Activated CD8-positive, alpha-beta memory T cell treated with anti-CD3 and anti-CD28 coated beads, Interleukin-2, amount 50 U/mL, for 1 hour (primary cell): ENCODE results near the gene ARID1B.
"Not testable (repeated sequence)": the region's sequence is repeated elsewhere in the genome, so short reads cannot be mapped to it uniquely, and the experiment has no call there.

Experiments
- DNase-seq: peaks from one replicate; pipeline ENCODE4 v3.0.0-alpha.2; 2020; ENCODE audit errors: extremely low read depth

ARID1B gene

GRCh38 chr6:157128235-157128775 lies 351.1 kb downstream of the ARID1B start:
- no peak for DNase-seq

GRCh38 chr6:157131250-157131649 lies 354.1 kb downstream of the ARID1B start:
- DNase-seq: no peak

GRCh38 chr6:157133856-157134255 lies 356.7 kb downstream of the ARID1B start:
- DNase-seq: no peak

GRCh38 chr6:157134402-157135047 lies 357.3 kb downstream of the ARID1B start:
- no peak for DNase-seq

GRCh38 chr6:157135691-157136090 lies 358.5 kb downstream of the ARID1B start:
- no peak for DNase-seq

GRCh38 chr6:157137501-157137900 lies 360.3 kb downstream of the ARID1B start:
- no peak for DNase-seq

- DNase-seq: no peak
Measured at GRCh38 chr6:157139054-157139708, 362.0 kb downstream of the ARID1B start.

GRCh38 chr6:157143171-157143889 lies 366.2 kb downstream of the ARID1B start:
- no peak for DNase-seq

GRCh38 chr6:157143890-157144798 lies 367.0 kb downstream of the ARID1B start:
- DNase-seq: no peak

GRCh38 chr6:157144859-157145568 lies 367.8 kb downstream of the ARID1B start:
- DNase-seq: no peak

GRCh38 chr6:157145656-157146285 lies 368.6 kb downstream of the ARID1B start:
- DNase-seq: no peak

GRCh38 chr6:157147054-157148026 lies 370.2 kb downstream of the ARID1B start:
- not testable (repeated sequence) for DNase-seq

- DNase-seq: no peak
Measured at GRCh38 chr6:157148391-157149323, 371.5 kb downstream of the ARID1B start.

- no peak for DNase-seq
Measured at GRCh38 chr6:157150076-157150475, 372.9 kb downstream of the ARID1B start.

GRCh38 chr6:157151029-157151428 lies 373.9 kb downstream of the ARID1B start:
- DNase-seq: no peak

GRCh38 chr6:157151989-157152388 lies 374.8 kb downstream of the ARID1B start:
- no peak for DNase-seq

GRCh38 chr6:157152556-157152955 lies 375.4 kb downstream of the ARID1B start:
- no peak for DNase-seq

- DNase-seq: no peak
Measured at GRCh38 chr6:157155804-157156203, 378.6 kb downstream of the ARID1B start.
